Fibroblast of lung (primary cell): ENCODE data around the gene JARID2. TPM values are rescaled to one million over a fixed set of nuclear protein-coding genes. Genes with fewer than 3 reads are reported as not detected.

ENCODE experiments used
- DNase-seq, 2 donors: peaks; one replicate each; pipeline versions ENCODE4 v3.0.0 to v3.0.0-alpha.2; 2010; ENCODE audit warnings: low read depth in 2 of 2
- H2AFZ ChIP-seq: 2 replicates; pipeline ENCODE4 v1.5.1; 2012; ENCODE audit warnings: low read length, control low read depth, inconsistent platforms
- H3K27ac ChIP-seq: 2 replicates; pipeline ENCODE4 v1.5.1; 2011; ENCODE audit warnings: low read length, control low read depth; ENCODE audit not compliant: insufficient read depth
- H3K27me3 ChIP-seq: 2 replicates; pipeline ENCODE4 v1.5.1; 2011; ENCODE audit warnings: mild to moderate bottlenecking, low read length; ENCODE audit not compliant: control insufficient read depth, insufficient read depth
- H3K36me3 ChIP-seq: 2 replicates; pipeline ENCODE4 v1.5.1; 2011; ENCODE audit warnings: low read length; ENCODE audit not compliant: control insufficient read depth, insufficient read depth
- H3K4me1 ChIP-seq: 2 replicates; pipeline ENCODE4 v1.5.1; 2011; ENCODE audit warnings: low read length; ENCODE audit not compliant: control insufficient read depth, insufficient read depth; ENCODE audit errors: extremely low read depth
- H3K4me2 ChIP-seq: 2 replicates; pipeline ENCODE4 v1.5.1; 2011; ENCODE audit warnings: low read length, control low read depth; ENCODE audit not compliant: insufficient read depth; ENCODE audit errors: extremely low read depth
- H3K4me3 ChIP-seq, 4 experiments: fragments of 200-600 bp in 1 of 4; sonication (generic) in 1 of 4; replicated peaks in 1 of 4; 2 replicates each; pipeline ENCODE4 v1.5.1; 2011 to 2016; ENCODE audit warnings: low read length in 4 of 4, low read depth in 3 of 4, mild to moderate bottlenecking in 3 of 4, control low read depth in 2 of 4, inconsistent platforms in 1 of 4, mixed read lengths in 1 of 4; ENCODE audit not compliant: insufficient read depth in 1 of 4; ENCODE audit errors: control extremely low read depth in 1 of 4
- H3K79me2 ChIP-seq: 2 replicates; pipeline ENCODE4 v1.5.1; 2012; ENCODE audit warnings: mild to moderate bottlenecking, low read length, inconsistent platforms; ENCODE audit not compliant: control insufficient read depth, insufficient read depth
- H3K9ac ChIP-seq: 2 replicates; pipeline ENCODE4 v1.5.1; 2011; ENCODE audit warnings: mild to moderate bottlenecking, low read length, control low read depth; ENCODE audit not compliant: insufficient read depth
- H3K9me3 ChIP-seq: 2 replicates; pipeline ENCODE4 v1.5.1; 2012; ENCODE audit warnings: low read depth, low read length; ENCODE audit not compliant: control insufficient read depth, insufficient read depth
- H4K20me1 ChIP-seq: 2 replicates; pipeline ENCODE4 v1.5.1; 2011; ENCODE audit warnings: low read length; ENCODE audit not compliant: control insufficient read depth, insufficient read depth; ENCODE audit errors: extremely low read depth
- EZH2 ChIP-seq: IDR thresholded peaks from 2 replicates; pipeline ENCODE4 v1.5.1; 2012; ENCODE audit warnings: low read length, control low read depth, mild to moderate bottlenecking; ENCODE audit errors: missing control alignments
- polyA plus RNA-seq, 2 donors: library from polyadenylated mRNA; depleted of rRNA in 1 of 2; stranded (reverse) in 1 of 2; unstranded in 1 of 2; fragments of >200 nt; gene quantifications; 2 replicates each; pipeline ENCODE4 v1.2.1, GENCODE V29; 2011 to 2012; ENCODE audit warnings: missing spikeins in 1 of 2
- total RNA-seq: library from RNA; depleted of rRNA; stranded (reverse); fragments of >200 nt; gene quantifications from 2 replicates; pipeline ENCODE4 v1.2.1, GENCODE V29; 2014
- TF ChIP-seq, protein P1 (sequence below), 2 donors: IDR thresholded peaks in 1 of 2; conservative IDR thresholded peaks in 1 of 2; 1 replicate in 1 of 2; 2 replicates in 1 of 2; pipeline ENCODE4 v1.5.1; 2011 to 2012; ENCODE audit warnings: low read length in 2 of 2, control low read depth in 1 of 2, inconsistent platforms in 1 of 2, low read depth in 1 of 2, mild to moderate bottlenecking in 1 of 2

The JARID2 gene
- total and polyA plus RNA-seq, 2 donors (not counting 1 experiment from before 2014, with no cell fraction given): 5.0 to 8.2 TPM

DNA sequence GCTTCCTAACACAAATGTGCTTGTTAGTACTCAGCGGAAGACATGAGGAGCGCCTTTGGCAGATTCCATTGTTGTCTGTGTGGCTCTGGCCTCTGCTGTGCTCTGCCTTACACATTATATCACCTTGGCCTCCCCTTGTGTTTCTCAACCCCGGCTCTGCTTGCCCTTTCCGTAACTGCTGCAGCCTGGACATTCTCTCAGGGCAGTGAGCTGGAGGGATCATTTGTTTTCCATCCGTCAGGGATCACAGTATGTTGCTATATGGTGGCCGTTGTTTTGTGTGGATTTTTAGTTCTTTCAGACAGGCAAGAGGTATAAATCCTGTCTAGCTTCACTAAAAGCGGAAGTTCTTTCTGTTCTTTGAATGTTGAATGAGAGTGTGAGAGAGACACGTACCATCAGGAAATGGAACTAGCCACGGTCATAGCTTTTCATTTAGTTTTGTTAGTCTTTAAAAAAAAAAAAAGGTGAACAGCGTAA, 175.1 kb downstream of the JARID2 start:
- H3K9ac ChIP-seq: no peak overlapping the region
- no peak overlapping the region for H3K4me2 ChIP-seq
- no peaks in the 10 kb centered on the region for H4K20me1 ChIP-seq
- H3K27ac ChIP-seq: no peak overlapping the region
- H3K79me2 ChIP-seq: no peaks in the 10 kb centered on the region
- no peak overlapping the region for H2AFZ ChIP-seq
- H3K4me1 ChIP-seq: no peaks in the 10 kb centered on the region
- H3K27me3 ChIP-seq: no peaks in the 10 kb centered on the region
- no peaks in the 10 kb centered on the region for H3K9me3 ChIP-seq
- no peaks in the 10 kb centered on the region for H3K36me3 ChIP-seq
- no peak overlapping the region for H3K4me3 ChIP-seq
- DNase-seq: no peak
- TF ChIP-seq, protein P1, sequence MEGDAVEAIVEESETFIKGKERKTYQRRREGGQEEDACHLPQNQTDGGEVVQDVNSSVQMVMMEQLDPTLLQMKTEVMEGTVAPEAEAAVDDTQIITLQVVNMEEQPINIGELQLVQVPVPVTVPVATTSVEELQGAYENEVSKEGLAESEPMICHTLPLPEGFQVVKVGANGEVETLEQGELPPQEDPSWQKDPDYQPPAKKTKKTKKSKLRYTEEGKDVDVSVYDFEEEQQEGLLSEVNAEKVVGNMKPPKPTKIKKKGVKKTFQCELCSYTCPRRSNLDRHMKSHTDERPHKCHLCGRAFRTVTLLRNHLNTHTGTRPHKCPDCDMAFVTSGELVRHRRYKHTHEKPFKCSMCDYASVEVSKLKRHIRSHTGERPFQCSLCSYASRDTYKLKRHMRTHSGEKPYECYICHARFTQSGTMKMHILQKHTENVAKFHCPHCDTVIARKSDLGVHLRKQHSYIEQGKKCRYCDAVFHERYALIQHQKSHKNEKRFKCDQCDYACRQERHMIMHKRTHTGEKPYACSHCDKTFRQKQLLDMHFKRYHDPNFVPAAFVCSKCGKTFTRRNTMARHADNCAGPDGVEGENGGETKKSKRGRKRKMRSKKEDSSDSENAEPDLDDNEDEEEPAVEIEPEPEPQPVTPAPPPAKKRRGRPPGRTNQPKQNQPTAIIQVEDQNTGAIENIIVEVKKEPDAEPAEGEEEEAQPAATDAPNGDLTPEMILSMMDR (conservative IDR thresholded peaks at IDR 0.05 in 1 of 2, IDR thresholded peaks at IDR 0.05 in 1 of 2; ENCODE audit: low read depth in 1 of 2, low read length in 2 of 2): no peak
- TF ChIP-seq EZH2: no peak

DNA sequence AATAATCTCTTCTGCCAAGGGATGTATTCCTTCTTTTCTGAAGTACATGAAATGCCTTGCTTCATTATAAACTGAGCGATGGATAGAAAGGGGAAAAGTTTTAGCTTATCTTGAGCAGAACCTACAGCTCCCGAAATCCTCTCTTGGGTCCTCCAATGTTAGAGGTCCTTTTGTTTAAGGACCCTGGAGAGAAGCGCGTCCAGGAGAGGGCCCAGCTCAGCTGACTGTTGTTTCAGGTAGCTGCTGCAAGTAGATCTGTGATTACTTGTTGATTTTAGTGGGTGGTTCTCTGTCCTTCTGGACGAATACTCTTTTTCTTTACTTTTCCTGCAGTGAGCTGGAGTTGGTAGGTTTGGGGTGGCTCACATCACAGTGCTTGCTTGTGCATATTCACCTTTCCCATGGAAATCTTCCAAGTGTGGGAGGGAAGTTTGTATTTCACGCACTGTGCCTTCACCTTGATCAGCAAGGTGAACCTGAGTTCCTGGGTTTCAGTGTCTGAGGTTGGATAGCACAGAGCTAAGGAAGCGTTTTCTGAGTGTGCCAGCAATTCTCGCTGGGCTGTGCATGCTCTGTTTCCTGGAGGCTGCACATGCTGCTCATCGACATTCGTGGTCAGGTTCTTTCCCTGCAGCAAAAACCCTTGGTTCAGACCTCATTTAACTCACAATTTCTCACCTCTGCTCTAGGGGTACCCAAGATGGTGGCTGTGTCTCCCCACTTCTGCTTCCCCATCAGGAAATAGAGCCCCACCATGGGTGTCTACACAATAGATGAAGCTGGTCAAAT, 176.3 kb downstream of the JARID2 start:
- Histone ChIP-seq H3K4me1 (no peaks in the 10 kb centered on the region), H3K9me3 (no peaks in the 10 kb centered on the region), H3K9ac (no peak overlapping the region), H3K79me2 (no peaks in the 10 kb centered on the region), H3K27ac (no peak overlapping the region), H3K4me3 (no peak overlapping the region), H3K4me2 (no peak overlapping the region), H3K27me3 (no peaks in the 10 kb centered on the region), H3K36me3 (no peaks in the 10 kb centered on the region), H4K20me1 (no peaks in the 10 kb centered on the region), H2AFZ (no peak overlapping the region)
- TF ChIP-seq, protein P1 (conservative IDR thresholded peaks at IDR 0.05 in 1 of 2, IDR thresholded peaks at IDR 0.05 in 1 of 2; ENCODE audit: low read depth in 1 of 2, low read length in 2 of 2): no peak
- TF ChIP-seq EZH2: no peak
- DNase-seq: no peak

DNA sequence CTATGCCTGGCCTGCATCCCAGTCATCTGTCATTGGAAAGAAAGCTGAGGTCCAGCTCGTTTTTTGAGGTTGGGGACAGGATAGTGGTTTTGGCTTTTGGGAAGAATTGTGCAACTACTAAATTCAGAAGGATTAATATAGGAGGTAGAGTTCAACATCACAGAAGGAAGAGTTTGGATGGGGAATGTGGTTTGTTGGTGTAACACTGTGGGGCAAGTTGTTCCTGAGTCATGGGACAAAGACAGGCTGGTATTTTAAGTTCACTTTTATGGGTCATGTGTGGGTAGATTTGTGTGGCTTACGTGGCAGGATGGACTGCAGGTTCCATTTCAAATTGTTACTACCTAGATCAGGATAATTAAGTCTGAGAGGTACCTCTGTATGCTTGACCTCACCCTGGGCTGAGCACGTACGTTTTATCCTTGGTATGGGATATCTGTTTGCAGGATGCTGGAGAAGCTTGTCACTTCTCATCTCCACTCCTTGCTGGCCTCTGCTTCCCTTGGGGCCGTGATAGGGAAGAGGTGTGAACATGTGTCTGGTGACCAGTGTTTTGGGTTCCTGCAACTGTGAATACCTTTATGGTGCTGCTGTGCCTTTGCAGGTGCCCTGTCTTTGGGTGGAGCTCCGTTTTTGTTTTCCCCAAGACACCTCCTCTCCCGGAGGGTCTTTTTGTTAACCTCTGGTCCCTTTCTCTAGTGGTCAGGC, 177.6 kb downstream of the JARID2 start:
- Histone ChIP-seq H3K79me2 (no peaks in the 10 kb centered on the region), H3K4me3 (no peak overlapping the region), H3K9me3 (no peaks in the 10 kb centered on the region), H3K4me1 (peaks cover 2% of the 10 kb centered on the region), H3K27ac (no peak overlapping the region), H3K9ac (no peak overlapping the region), H4K20me1 (no peaks in the 10 kb centered on the region), H3K27me3 (no peaks in the 10 kb centered on the region), H3K36me3 (no peaks in the 10 kb centered on the region), H3K4me2 (no peak overlapping the region), H2AFZ (no peak overlapping the region)
- TF ChIP-seq EZH2: no peak
- TF ChIP-seq, protein P1 (conservative IDR thresholded peaks at IDR 0.05 in 1 of 2, IDR thresholded peaks at IDR 0.05 in 1 of 2; ENCODE audit: low read depth in 1 of 2, low read length in 2 of 2): no peak
- peak in 1 of 2 donors; percentile 57 for DNase-seq
